ENCODE data around the gene SPOPL.

The SPOPL gene

DNA sequence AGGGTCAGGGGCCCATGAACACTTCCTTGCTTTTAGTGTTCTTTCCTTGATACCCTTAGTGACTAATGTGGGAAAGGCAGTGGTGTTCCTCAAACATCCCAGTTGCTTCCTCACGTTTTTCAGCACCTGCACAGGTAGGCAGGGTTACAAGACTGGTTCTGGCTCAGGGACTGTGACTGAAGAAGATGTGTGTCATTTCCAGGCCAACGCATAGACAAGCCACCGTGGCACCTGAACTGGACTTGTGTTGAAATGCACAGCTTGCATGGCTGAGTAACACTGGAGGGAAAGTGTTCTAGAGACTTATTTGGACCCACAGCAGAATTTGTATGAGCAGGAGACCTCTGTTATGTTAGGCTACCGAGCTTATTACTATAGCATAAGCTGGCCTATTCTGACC, 107.9 kb downstream of the SPOPL start:
- no peak for DNase-seq

GRCh38 chr2:138610201-138610953, 108.8 kb downstream of the SPOPL start:
- no peak for DNase-seq

DNA sequence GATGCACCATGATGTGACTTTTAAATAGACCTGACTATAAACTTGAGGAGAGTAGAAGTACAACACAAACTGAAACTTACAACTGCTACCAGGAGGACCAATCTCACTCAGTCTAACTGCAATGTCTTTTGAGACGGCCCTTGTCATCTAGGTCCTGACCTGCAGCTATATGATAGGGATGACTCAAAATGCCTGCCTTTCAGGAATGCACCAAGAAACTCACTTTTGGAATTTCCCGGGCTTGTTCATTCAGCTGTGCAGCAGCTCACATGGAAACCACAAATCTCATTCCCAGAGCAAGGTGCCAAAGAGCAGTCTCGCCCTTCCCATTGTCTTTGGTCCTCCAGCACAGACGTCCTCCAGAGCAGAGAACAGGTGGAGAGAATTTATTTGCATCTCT, 113.7 kb downstream of the SPOPL start:
- no peak for DNase-seq

DNA sequence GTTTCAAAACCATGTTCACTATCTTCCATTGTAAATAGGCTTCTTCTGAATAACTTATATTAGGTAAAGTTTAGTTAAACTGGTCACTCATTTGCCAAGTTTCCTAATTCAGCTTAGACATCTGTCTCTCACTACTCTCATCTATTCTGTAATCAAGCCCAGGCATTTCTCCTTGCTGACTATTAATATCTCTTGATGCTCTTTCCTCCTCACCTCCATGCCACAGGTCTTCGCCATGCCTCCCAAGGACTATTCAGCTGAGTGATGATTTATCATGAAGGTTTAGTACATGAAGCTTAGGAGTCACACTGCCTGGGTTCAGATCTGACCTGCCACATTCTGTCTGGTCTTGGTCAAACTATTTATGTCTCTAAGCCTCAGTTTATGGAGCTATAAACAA, 115.5 kb downstream of the SPOPL start:
- no peak for DNase-seq

- DNase-seq, result no peak
These were observed 117.4 kb downstream of the SPOPL start for GRCh38 chr2:138618971-138619370.

GRCh38 chr2:138620431-138620830, 118.9 kb downstream of the SPOPL start:
- DNase-seq, result no peak

- DNase-seq, result no peak
These were observed 119.6 kb downstream of the SPOPL start for GRCh38 chr2:138621139-138621538.

- DNase-seq, result no peak
These were observed 121.0 kb downstream of the SPOPL start for GRCh38 chr2:138622613-138623012.
